GM12878 (cell line): ENCODE results near the gene PLAC8L1. TPM values are rescaled to one million over a fixed set of nuclear protein-coding genes. Genes with fewer than 3 reads are reported as not detected.

ENCODE experiments used
- ATAC-seq: fragments of 200-7000 bp; cut with Tn5 transposase; 3 replicates; pipeline ENCODE4 v1.9.1; 2020; ENCODE audit warnings: mild to moderate bottlenecking, moderate library complexity
- BruUV-seq: library from RNA; stranded (reverse); fragments of 400-500 nt; replicated peaks from 2 replicates; lab custom pipeline; 2021; lab: Mats Ljungman, UMichigan
- CTCF ChIA-PET: fragments of 300-600 bp; sonication (Branson Sonifier 250); formaldehyde crosslinking; extraction: SDS; loops from one replicate; lab custom pipeline; 2021; ENCODE audit warnings: inconsistent platforms; lab: Yijun Ruan, JAX
- POLR2A ChIA-PET: fragments of 350-600 bp; formaldehyde crosslinking; extraction: SDS; loops from one replicate; lab custom pipeline; 2021; ENCODE audit warnings: inconsistent platforms; lab: Charles Lee
- RAD21 ChIA-PET: fragments of 300-600 bp; sonication (Branson Sonifier 250); formaldehyde crosslinking; loops from one replicate; lab custom pipeline; 2023; ENCODE audit warnings: antibody characterized with exemption; ENCODE audit not compliant: unreplicated experiment; lab: Charles Lee
- SMC1A ChIA-PET: fragments of 300-600 bp; sonication (Branson Sonifier 250); formaldehyde crosslinking; loops from one replicate; lab custom pipeline; 2023; ENCODE audit not compliant: unreplicated experiment, uncharacterized antibody; lab: Charles Lee
- DNase-seq: peaks from one replicate; pipeline ENCODE4 v3.0.0-alpha.2; 2011; ENCODE audit warnings: low read depth, low spot score
- FAIRE-seq: peaks from 3 replicates; lab custom pipeline; 2011; peaks lifted over from hg19 to GRCh38; lab: Jason Lieb, UNC
- H2AFZ ChIP-seq: 2 replicates; pipeline ENCODE4 v1.6.0; 2011; ENCODE audit warnings: low read depth, low read length, control low read depth; ENCODE audit not compliant: control insufficient read depth
- H3K27ac ChIP-seq: 2 replicates; pipeline ENCODE4 v1.5.1; 2011; ENCODE audit warnings: control low read depth; ENCODE audit not compliant: control insufficient read depth, insufficient read depth
- H3K27me3 ChIP-seq, 2 experiments: replicated peaks in 1 of 2; 2 replicates each; pipeline versions ENCODE4 v1.6.0 to v1.6.1; 2011; ENCODE audit warnings: low read length in 1 of 2; ENCODE audit not compliant: control insufficient read depth in 2 of 2, insufficient read depth in 2 of 2
- H3K36me3 ChIP-seq, 2 experiments: 2 replicates each; pipeline ENCODE4 v1.5.1; 2011; ENCODE audit warnings: low read length in 1 of 2; ENCODE audit not compliant: control insufficient read depth in 2 of 2, insufficient read depth in 2 of 2
- H3K4me1 ChIP-seq: 2 replicates; pipeline ENCODE4 v1.6.1; 2011; ENCODE audit warnings: mild to moderate bottlenecking, low read length, moderate library complexity, mixed read lengths; ENCODE audit not compliant: control insufficient read depth, insufficient read depth
- H3K4me2 ChIP-seq: 2 replicates; pipeline ENCODE4 v1.6.0; 2011; ENCODE audit warnings: control low read depth; ENCODE audit not compliant: control insufficient read depth, insufficient read depth
- H3K4me3 ChIP-seq: fragments of 200-600 bp; sonication (generic); 2 replicates; pipeline ENCODE4 v1.5.1; 2016
- H3K79me2 ChIP-seq: 2 replicates; pipeline ENCODE4 v1.6.0; 2011; ENCODE audit warnings: low read length; ENCODE audit not compliant: control insufficient read depth, insufficient read depth
- H3K9ac ChIP-seq: 2 replicates; pipeline ENCODE4 v1.8.0; 2011; ENCODE audit warnings: low read length, control low read depth, mixed read lengths; ENCODE audit not compliant: control insufficient read depth, insufficient read depth
- H3K9me3 ChIP-seq: replicated peaks from 3 replicates; pipeline ENCODE4 v1.5.1; 2011; ENCODE audit warnings: mild to moderate bottlenecking, low read length; ENCODE audit not compliant: control insufficient read depth, insufficient read depth
- H4K20me1 ChIP-seq: 2 replicates; pipeline ENCODE4 v1.6.0; 2011; ENCODE audit not compliant: control insufficient read depth, insufficient read depth
- CBFB ChIP-seq: IDR thresholded peaks from 2 replicates; pipeline ENCODE4 v1.6.1; 2016; ENCODE audit warnings: antibody characterized with exemption, low read depth
- GABPA ChIP-seq: IDR thresholded peaks from 2 replicates; pipeline ENCODE4 v1.6.1; 2014; ENCODE audit warnings: antibody characterized with exemption, low read depth, mild to moderate bottlenecking, inconsistent platforms
- HCFC1 ChIP-seq: fragments of 150-350 bp; IDR thresholded peaks from 2 replicates; pipeline ENCODE4 v1.6.1; 2014; ENCODE audit warnings: low read length
- JUNB ChIP-seq: IDR thresholded peaks from 2 replicates; pipeline ENCODE4 v1.6.1; 2016; ENCODE audit warnings: antibody characterized with exemption, mild to moderate bottlenecking
- MLLT1 ChIP-seq: fragments of 450-650 bp; IDR thresholded peaks from 2 replicates; pipeline ENCODE4 v1.6.1; 2016; ENCODE audit warnings: mild to moderate bottlenecking
- NFYB ChIP-seq: IDR thresholded peaks from 2 replicates; pipeline ENCODE4 v1.6.1; 2011; ENCODE audit warnings: low read depth, mild to moderate bottlenecking, low read length, improper control_type of control experiment, moderate library complexity; ENCODE audit not compliant: insufficient read depth
- PBX3 ChIP-seq: IDR thresholded peaks from 2 replicates; pipeline ENCODE4 v1.6.1; 2011; ENCODE audit warnings: mild to moderate bottlenecking, low read depth, low read length, moderate library complexity; ENCODE audit not compliant: insufficient replicate concordance
- YY1 ChIP-seq: IDR thresholded peaks from 2 replicates; pipeline ENCODE4 v1.6.1; 2011; ENCODE audit warnings: low read depth, mild to moderate bottlenecking, low read length
- ZNF217 ChIP-seq: fragments of 450-650 bp; IDR thresholded peaks from 2 replicates; pipeline ENCODE4 v1.6.1; 2017; ENCODE audit warnings: antibody characterized with exemption, mild to moderate bottlenecking
- ZNF622 ChIP-seq: fragments of 450-650 bp; IDR thresholded peaks from 2 replicates; pipeline ENCODE4 v1.6.1; 2017; ENCODE audit warnings: mild to moderate bottlenecking, inconsistent platforms
- WGBS: methylation state at CpG from one replicate; pipeline ENCODE4 v1.1.6; 2016; ENCODE audit warnings: low lambda C conversion rate; ENCODE audit not compliant: insufficient replicate concordance, insufficient coverage; ENCODE audit errors: missing lambda C conversion rate; 5-methylcytosine and 5-hydroxymethylcytosine counted together
- in situ Hi-C: fragments of 300-500 bp; cut with MboI; formaldehyde crosslinking; loops from 9 replicates; pipeline ENCODE4 v1.14.3; 2018; ENCODE audit warnings: mixed read lengths
- intact Hi-C: fragments of 100-400 bp; cut with micrococcal nuclease; formaldehyde crosslinking; loops from one replicate; pipeline ENCODE4 v1.14.2; 2022; ENCODE audit not compliant: unreplicated experiment
- polyA plus RNA-seq, 11 experiments: library from polyadenylated mRNA; depleted of rRNA in 4 of 11; unstranded in 6 of 11; stranded (reverse) in 5 of 11; fragments of >200 nt; fragmentation: Nextera tagmentation in 4 of 11; fragmentation: Illumina TruSeq in 1 of 11; extraction: Ambion mirVana in 4 of 11; extraction: Trizol in 1 of 11; gene quantifications; 1 replicate in 1 of 11; 2 replicates in 10 of 11; pipeline versions ENCODE4 v1.2.1 to v1.2.3, GENCODE V29; 2011 to 2016; ENCODE audit warnings: inconsistent platforms in 2 of 11, missing spikeins in 2 of 11, low read depth in 1 of 11
- total RNA-seq, 4 experiments: library from RNA; depleted of rRNA in 3 of 4; stranded (reverse); fragments of >200 nt in 3 of 4; fragmentation: Illumina TruSeq in 1 of 4; extraction: Trizol in 1 of 4; gene quantifications; 2 replicates each; pipeline versions ENCODE4 v1.2.1 to v1.2.3, GENCODE V29; 2013 to 2021

Gene PLAC8L1
- total and polyA plus RNA-seq, 10 of the 15 experiments (the other 5 are each of a cell fraction or from before 2014, with no cell fraction given), result 0.17 to 0.39 (median 0.24) TPM; not detected in 4

GRCh38 chr5:146039420-146039819 lies 66.0 kb downstream of the PLAC8L1 start:
- ATAC-seq (no peak), DNase-seq (no peak), FAIRE-seq (no peak)
- intact Hi-C loops, result no loop called here
- H3K9me3 ChIP-seq, result no peaks in the 10 kb centered on the region
- ChIA-PET RAD21 (no interaction called here), SMC1A (no interaction called here), CTCF (interaction anchor here (1.4 kb wide), 1 partner anchor 15 kb away, joined by 3 read pairs; no protein-coding TSS in a partner anchor), POLR2A (no interaction called here)
- H3K27ac ChIP-seq, result no peak overlapping the region
- in situ Hi-C loops, result no loop called here
- H3K4me3 ChIP-seq, result no peak overlapping the region
- H3K36me3 ChIP-seq, result no peaks in the 10 kb centered on the region
- 39% methylated on average over 3 of the region's 3 CpGs for WGBS
- H2AFZ ChIP-seq, result no peak overlapping the region
- no peaks in the 10 kb centered on the region for H3K79me2 ChIP-seq
- no peak overlapping the region for H3K4me2 ChIP-seq
- H3K27me3 ChIP-seq, result peaks cover 0 to 5% of the 10 kb centered on the region in 2 experiments; a peak in 1 of 4 replicates
- no peak overlapping the region for H3K9ac ChIP-seq
- TF ChIP-seq YY1, result no peak
- TF ChIP-seq JUNB, result no peak
- TF ChIP-seq MLLT1, result no peak
- TF ChIP-seq ZNF622, result no peak
- no peak for TF ChIP-seq NFYB
- no peak for TF ChIP-seq CBFB
- no peak for TF ChIP-seq GABPA
- no peak for TF ChIP-seq HCFC1
- TF ChIP-seq ZNF217, result no peak
- no peak for TF ChIP-seq PBX3
- BruUV-seq, result no TSS peak
- no peaks in the 10 kb centered on the region for H4K20me1 ChIP-seq
- no peaks in the 10 kb centered on the region for H3K4me1 ChIP-seq
